Glutamatergic neuron (in vitro differentiated cells): ENCODE measurements around the gene SDR42E1. TPM values are rescaled to one million over a fixed set of nuclear protein-coding genes. Genes with fewer than 3 reads are reported as not detected.
"Not testable (repeated sequence)": the region's sequence is repeated elsewhere in the genome, so short reads cannot be mapped to it uniquely, and the experiment has no call there.

ENCODE experiments used
- DNase-seq: peaks from one replicate; pipeline ENCODE4 v3.0.0; 2022
- H3K27ac Mint-ChIP-seq: one replicate; pipeline ENCODE4 v1.8.0; 2020; ENCODE audit warnings: mild to moderate bottlenecking, mixed read lengths, inconsistent platforms; ENCODE audit not compliant: unreplicated experiment
- H3K27me3 Mint-ChIP-seq: one replicate; pipeline ENCODE4 v1.8.0; 2020; ENCODE audit warnings: mild to moderate bottlenecking, moderate library complexity, mixed read lengths, inconsistent platforms; ENCODE audit not compliant: unreplicated experiment
- H3K36me3 Mint-ChIP-seq: one replicate; pipeline ENCODE4 v1.8.0; 2020; ENCODE audit warnings: mild to moderate bottlenecking, mixed read lengths, inconsistent platforms; ENCODE audit not compliant: unreplicated experiment
- H3K4me1 Mint-ChIP-seq: one replicate; pipeline ENCODE4 v1.8.0; 2020; ENCODE audit warnings: mild to moderate bottlenecking, low read depth, mixed read lengths, inconsistent platforms; ENCODE audit not compliant: unreplicated experiment
- H3K4me3 Mint-ChIP-seq: one replicate; pipeline ENCODE4 v1.8.0; 2020; ENCODE audit warnings: mild to moderate bottlenecking, mixed read lengths, inconsistent platforms; ENCODE audit not compliant: unreplicated experiment
- H3K9me3 Mint-ChIP-seq: one replicate; pipeline ENCODE4 v1.8.0; 2020; ENCODE audit warnings: mild to moderate bottlenecking, moderate library complexity, mixed read lengths, inconsistent platforms; ENCODE audit not compliant: unreplicated experiment
- total RNA-seq: library from RNA; stranded (reverse); fragmentation: NEBNext Ultra II Directional; extraction: Animal tissue kit (Norgen Biotek cat#: 25700); gene quantifications from one replicate; pipeline ENCODE4 v1.2.1, GENCODE V29; 2021; ENCODE audit not compliant: unreplicated experiment
- TF ChIP-seq, protein P1 (sequence below): fragments of 200-600 bp; sonication (generic); IDR thresholded peaks from one replicate; pipeline ENCODE4 v1.5.0; 2021; ENCODE audit not compliant: partially characterized antibody, unreplicated experiment

SDR42E1 gene
- total RNA-seq, 1 donor from 2014 or later = 0.20 TPM

DNA sequence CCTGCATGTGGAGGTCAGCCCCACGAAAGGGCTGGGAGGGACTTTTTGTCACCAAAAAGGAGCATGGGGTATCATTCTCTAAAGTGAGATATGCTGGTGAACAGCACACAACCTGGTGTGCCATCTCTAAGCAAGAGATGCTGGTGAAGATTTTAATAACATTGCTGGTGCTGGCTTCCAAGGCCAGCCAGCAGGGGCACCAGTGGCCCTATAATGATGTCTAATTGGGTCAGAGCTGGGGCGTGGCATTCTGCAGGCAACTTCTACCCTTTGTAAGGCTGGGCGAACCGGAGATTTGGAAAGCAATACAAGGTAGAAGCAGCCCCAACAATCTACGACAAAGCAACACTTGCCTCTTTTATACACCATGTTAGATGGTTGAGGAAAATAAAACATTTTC, 16.8 kb downstream of the SDR42E1 start:
- TF ChIP-seq, protein P1, sequence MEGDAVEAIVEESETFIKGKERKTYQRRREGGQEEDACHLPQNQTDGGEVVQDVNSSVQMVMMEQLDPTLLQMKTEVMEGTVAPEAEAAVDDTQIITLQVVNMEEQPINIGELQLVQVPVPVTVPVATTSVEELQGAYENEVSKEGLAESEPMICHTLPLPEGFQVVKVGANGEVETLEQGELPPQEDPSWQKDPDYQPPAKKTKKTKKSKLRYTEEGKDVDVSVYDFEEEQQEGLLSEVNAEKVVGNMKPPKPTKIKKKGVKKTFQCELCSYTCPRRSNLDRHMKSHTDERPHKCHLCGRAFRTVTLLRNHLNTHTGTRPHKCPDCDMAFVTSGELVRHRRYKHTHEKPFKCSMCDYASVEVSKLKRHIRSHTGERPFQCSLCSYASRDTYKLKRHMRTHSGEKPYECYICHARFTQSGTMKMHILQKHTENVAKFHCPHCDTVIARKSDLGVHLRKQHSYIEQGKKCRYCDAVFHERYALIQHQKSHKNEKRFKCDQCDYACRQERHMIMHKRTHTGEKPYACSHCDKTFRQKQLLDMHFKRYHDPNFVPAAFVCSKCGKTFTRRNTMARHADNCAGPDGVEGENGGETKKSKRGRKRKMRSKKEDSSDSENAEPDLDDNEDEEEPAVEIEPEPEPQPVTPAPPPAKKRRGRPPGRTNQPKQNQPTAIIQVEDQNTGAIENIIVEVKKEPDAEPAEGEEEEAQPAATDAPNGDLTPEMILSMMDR = no peak
- Mint-ChIP-seq H3K4me1 (no peaks in the 10 kb centered on the region), H3K36me3 (peaks cover 12% of the 10 kb centered on the region), H3K4me3 (no peak overlapping the region), H3K9me3 (no peaks in the 10 kb centered on the region), H3K27ac (no peak overlapping the region), H3K27me3 (no peaks in the 10 kb centered on the region)
- no peak for DNase-seq

DNA sequence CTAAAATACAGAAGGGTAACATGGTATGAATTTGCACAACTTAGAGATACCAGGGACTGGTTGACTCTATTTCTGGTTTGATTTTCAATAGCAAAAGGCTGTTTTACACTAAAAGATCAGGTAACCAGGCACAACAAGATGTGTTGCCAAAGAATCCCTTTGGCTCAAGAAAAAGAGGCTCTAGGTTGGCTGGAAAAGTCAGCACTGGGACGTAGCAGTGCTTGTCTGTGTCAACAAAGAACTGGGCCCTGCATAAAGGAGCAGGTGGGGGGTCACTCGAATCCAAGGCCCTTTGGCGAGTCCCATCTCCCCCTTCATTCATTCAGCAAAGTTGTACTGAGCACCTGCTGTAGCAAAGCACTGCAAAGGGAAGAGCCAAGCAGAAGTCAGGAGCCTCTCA, 18.4 kb downstream of the SDR42E1 start:
- no peak overlapping the region for H3K4me3 Mint-ChIP-seq

DNA sequence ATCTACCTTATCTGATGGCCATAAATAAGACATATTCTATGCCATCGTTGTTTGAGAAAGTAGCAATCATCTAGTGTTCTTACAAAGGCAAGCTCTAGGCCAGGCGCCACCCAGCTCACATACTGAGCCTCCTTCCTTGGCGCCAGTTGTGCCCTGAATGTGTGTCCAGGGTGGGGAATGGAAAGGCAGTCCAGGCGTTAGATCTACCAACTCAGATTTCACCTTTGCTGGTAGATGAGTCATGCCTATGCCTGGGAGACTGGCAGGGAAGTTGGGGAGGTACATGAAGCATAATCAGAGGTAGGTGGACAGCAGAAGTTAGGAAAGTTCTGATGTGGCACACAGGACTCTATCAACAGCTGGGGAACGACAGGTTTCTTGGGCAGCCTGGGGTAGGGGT, 23.6 kb downstream of the SDR42E1 start:
- TF ChIP-seq, protein P1 = no peak
- no peaks in the 10 kb centered on the region for H3K4me1 Mint-ChIP-seq
- no peak overlapping the region for H3K4me3 Mint-ChIP-seq
- no peak overlapping the region for H3K27ac Mint-ChIP-seq
- H3K27me3 Mint-ChIP-seq = no peaks in the 10 kb centered on the region
- no peaks in the 10 kb centered on the region for H3K9me3 Mint-ChIP-seq
- H3K36me3 Mint-ChIP-seq = no peaks in the 10 kb centered on the region
- DNase-seq = no peak

More for the DNA sequence above, 18.4 kb downstream of the SDR42E1 start:
- H3K36me3 Mint-ChIP-seq = peaks cover 6% of the 10 kb centered on the region
- H3K9me3 Mint-ChIP-seq = no peaks in the 10 kb centered on the region
- no peak overlapping the region for H3K27ac Mint-ChIP-seq
- DNase-seq = no peak
- H3K4me1 Mint-ChIP-seq = no peaks in the 10 kb centered on the region
- H3K27me3 Mint-ChIP-seq = no peaks in the 10 kb centered on the region
- TF ChIP-seq, protein P1 = no peak

DNA sequence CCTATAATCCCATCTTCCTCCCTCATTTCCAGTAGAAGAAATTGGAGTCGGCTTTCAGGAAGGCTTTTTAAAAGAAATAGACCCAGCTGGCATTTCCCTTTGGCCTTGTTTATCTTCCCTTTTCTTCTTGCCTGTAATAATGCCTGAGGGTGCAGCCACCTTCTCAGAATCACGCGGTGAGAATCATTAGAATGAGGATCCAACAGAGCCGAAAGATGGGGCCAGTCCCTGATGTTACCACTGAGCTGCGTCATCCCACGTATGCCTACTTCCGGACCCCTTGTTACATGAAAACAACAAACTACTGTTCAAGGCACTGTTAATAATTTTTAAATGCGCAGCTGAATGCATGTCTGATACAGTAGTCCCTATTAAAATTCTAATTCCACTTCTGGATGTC, 24.1 kb downstream of the SDR42E1 start:
- Mint-ChIP-seq H3K4me1 (no peaks in the 10 kb centered on the region), H3K27me3 (no peaks in the 10 kb centered on the region), H3K27ac (no peak overlapping the region), H3K9me3 (no peaks in the 10 kb centered on the region), H3K36me3 (no peaks in the 10 kb centered on the region), H3K4me3 (no peak overlapping the region)
- TF ChIP-seq, protein P1 = no peak
- no peak for DNase-seq

DNA sequence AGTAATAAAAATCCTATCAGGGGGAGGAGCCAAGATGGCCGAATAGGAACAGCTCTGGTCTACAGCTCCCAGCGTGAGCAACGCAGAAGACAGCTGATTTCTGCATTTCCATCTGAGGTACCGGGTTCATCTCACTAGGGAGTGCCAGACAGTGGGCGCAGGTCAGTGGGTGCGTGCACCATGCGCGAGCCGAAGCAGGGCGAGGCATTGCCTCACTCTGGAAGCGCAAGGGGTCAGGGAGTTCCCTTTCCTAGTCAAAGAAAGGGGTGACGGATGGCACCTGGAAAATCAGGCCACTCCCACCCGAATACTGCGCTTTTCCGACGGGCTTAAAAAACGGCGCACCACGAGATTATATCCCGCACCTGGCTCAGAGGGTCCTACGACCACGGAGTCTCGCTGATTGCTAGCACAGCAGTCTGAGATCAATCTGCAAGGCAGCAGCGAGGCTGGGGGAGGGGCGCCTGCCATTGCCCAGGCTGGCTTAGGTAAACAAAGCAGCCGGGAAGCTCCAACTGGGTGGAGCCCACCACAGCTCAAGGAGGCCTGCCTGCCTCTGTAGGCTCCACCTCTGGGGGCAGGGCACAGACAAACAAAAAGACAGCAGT, 33.8 kb downstream of the SDR42E1 start:
- H3K27me3 Mint-ChIP-seq, H3K4me3 Mint-ChIP-seq, H3K9me3 Mint-ChIP-seq, H3K4me1 Mint-ChIP-seq, H3K27ac Mint-ChIP-seq, DNase-seq: not testable (repeated sequence)
- peaks cover 16% of the 10 kb centered on the region for H3K36me3 Mint-ChIP-seq
